Skin epidermis (tissue), 12 donors: ENCODE results near the gene AWAT2.

Experiments
- H3K27ac ChIP-seq, 21 experiments: fragments of 200-600 bp; sonication (generic) in 11 of 21; one replicate each; pipeline ENCODE4 v1.5.0; 2020; ENCODE audit warnings: mild to moderate bottlenecking in 3 of 21, inconsistent platforms in 2 of 21, moderate library complexity in 2 of 21
- H3K4me3 ChIP-seq, 7 experiments: fragments of 200-600 bp; sonication (generic) in 2 of 7; one replicate each; pipeline ENCODE4 v1.5.0; 2020; ENCODE audit warnings: inconsistent platforms in 2 of 7, mild to moderate bottlenecking in 2 of 7, moderate library complexity in 1 of 7

AWAT2 gene

DNA sequence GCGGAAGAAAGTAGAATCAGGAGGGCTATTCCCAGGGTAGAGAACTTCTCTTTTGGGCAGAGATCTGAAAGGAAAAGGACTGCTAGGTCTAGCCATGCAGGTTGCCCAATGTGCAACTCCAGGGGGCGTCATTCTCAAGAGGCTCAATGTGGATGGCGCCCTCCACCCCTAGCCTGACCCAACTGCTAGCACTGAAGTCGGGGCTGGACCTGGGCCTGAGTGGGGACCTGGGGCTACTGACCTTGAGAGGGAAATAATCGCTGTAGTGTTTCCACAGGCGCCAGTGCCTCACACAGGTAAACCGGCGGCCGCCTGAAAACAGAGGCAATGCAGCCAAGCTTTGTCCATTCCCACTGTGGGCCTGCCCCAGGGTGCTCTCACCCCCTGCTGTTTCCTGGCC, 6.1 kb downstream of the AWAT2 start:
- Histone ChIP-seq H3K27ac (no peak overlapping the region), H3K4me3 (no peak overlapping the region)

DNA sequence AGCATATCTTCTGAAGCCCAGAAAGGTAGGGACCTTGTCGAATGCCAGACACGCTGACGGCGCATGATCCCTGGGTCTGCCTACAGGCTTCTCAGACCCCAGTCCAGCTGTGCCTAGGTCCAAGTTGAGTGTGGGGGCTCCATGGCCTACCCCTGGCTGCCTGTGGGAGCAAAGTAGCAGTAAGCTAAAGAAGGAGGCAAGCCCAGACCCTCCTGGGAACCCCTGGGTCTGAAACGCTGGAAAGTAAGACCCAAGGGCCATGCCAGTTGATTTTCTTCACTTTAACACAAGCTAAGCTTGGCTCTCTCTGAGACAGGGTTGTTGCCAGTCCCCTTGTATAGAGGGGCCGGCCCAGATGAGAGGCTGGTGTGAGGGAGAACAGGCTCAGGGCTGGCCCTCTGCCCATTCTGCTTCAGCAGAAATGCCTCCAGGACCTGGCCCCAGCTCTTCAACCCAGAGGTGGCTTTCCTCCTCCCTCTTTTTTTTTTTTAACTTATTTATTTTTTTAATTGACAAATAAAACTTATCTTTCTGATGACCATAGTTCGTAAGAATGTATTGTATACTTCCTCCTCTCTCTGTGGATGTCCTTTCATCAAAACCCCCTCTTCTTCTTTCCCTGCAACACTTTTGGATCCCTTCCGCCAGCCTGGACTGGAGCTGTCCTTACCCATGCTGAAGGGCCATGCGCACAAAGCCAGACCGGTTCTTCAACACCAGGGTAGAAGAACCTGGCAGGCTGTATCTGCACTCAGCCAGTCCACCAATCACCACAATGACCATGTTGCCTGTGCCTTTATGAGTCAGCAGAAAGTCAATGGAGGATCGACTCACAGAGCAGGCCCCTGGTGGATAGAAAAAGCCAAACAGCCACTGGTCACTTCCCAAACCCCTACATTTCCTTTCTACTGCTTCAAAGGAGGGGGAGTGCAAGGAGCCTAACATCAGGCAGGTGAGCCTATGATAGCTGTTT, 7.1 kb downstream of the AWAT2 start:
- H3K4me3 ChIP-seq = no peak overlapping the region
- no peak overlapping the region for H3K27ac ChIP-seq

DNA sequence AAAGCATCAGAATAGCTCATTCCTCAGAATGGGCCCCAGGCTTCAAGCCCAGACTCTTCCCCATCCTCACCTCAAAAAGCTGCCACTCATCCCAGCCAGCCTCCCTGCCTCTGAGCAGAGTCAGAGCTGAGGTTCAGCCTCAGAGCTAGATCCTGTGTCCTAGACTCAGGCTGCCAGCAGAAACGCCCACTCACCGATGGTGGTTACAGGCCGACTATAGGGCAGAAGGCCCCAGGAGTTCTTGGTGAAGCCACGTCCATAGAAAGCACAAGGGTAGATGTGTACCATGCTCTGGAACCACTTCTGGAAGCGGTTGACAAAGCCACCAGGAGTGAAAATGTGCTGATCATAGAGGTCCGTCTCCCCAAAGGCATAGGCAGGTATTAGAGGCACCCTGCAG, 7.7 kb downstream of the AWAT2 start:
- Histone ChIP-seq H3K27ac (no peak overlapping the region), H3K4me3 (no peak overlapping the region)

DNA sequence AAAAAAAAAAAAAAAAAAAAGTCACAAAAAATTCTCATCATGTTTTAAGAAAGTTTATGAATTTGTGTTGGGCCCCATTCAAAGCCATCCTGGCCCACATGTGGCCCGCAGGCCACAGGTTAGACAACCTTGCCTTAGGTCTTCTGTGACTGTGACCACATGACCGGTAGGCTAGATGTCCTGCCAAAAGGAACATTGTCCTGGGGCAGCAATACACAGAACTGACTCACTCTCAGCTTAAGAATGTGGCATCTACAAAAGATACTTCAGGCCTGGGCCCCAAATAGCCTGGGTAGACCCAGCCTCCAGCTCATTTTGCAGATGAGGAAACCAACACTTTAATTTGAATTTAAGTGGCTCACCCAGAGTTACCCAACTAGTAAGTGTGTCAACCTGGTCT, 10.0 kb downstream of the AWAT2 start:
- Histone ChIP-seq H3K27ac (no peak overlapping the region), H3K4me3 (no peak overlapping the region)

- H3K4me3 ChIP-seq = no peak overlapping the region
- no peak overlapping the region for H3K27ac ChIP-seq
Observed at GRCh38 chrX:70038951-70039350, 10.8 kb downstream of the AWAT2 start.

GRCh38 chrX:70038515-70038914, 11.2 kb downstream of the AWAT2 start:
- H3K4me3 ChIP-seq = no peak overlapping the region

GRCh38 chrX:70034646-70035045, 15.1 kb downstream of the AWAT2 start:
- no peak overlapping the region for H3K4me3 ChIP-seq

More at GRCh38 chrX:70038515-70038914, 11.2 kb downstream of the AWAT2 start:
- no peak overlapping the region for H3K27ac ChIP-seq

DNA sequence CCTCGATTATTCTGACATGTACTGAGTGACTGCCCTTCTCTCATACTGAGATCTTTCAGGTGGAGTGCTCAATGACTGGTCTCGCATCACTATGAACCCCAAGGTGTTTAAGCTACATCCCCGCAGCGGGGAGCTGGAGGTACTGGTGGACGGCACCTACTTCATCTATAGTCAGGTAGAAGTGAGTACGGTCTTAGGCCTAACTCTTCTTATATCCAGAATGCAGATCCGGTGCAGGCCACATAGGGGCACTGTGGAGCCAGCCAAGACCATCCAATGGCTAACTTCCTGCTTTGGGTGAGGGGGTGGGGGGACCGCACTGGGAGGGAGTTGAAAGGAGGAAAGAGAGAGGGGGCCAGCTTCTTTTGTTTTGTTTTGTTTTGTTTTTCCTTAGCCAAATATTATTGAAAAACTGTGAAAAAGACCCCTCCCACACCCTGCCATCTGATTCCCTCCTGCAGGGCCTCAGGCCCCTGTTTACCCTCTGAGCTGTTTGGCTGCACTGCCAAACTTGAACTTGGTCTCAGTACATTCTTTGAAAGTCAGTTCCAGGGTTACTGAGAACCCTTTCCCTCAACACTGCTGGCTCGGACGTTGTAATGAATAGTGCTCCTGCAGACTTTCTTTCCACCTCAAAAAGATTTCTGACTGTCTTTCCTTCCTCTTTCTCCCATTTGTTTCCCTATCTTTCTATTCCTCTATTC, 16.2 kb downstream of the AWAT2 start:
- no peak overlapping the region for H3K4me3 ChIP-seq
- H3K27ac ChIP-seq = no peak overlapping the region

More at GRCh38 chrX:70034646-70035045, 15.1 kb downstream of the AWAT2 start:
- H3K27ac ChIP-seq = no peak overlapping the region

GRCh38 chrX:70032792-70033191, 16.9 kb downstream of the AWAT2 start:
- Histone ChIP-seq H3K4me3 (no peak overlapping the region), H3K27ac (no peak overlapping the region)

DNA sequence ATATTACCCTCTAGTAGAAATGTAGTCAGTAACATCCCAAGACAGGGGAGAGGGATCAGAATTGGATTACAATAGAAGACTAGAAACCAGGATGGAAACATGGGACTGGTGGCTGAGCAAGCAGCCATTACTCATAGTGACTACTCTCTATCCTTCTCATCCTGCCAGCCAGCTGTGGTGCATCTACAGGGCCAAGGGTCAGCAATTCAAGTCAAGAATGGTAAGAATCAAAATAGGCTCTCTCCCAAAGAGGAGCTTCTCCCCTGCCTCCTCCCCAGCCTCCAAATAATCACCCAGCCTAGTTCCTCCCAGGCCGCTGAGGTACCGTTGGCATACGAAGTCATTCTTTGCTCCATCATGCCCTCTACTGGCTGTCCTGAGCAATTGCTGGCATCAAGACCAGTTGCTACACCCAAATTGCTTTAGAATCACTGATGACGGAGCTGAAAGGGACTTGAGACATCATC, 19.4 kb downstream of the AWAT2 start:
- H3K4me3 ChIP-seq = no peak overlapping the region
- no peak overlapping the region for H3K27ac ChIP-seq

DNA sequence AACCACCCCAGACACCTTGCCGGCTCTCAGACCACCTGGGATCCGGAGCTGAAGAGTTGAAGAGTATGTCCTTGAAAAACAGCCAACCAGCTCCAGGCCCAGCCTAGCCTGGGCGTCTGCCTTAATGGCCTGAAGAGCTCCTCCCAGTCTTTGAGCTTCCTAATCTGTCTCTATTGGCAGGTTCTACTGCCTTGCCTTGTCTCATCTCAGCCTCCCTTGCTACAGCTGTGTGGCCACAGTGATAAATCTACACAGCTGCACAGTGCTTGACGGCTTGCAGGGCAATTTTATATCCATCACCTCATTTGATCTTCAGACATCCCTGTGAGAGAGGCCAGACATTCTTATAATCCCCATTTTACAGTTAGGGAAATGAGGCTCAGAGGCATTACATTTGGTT, 19.9 kb downstream of the AWAT2 start:
- no peak overlapping the region for H3K4me3 ChIP-seq
- H3K27ac ChIP-seq = no peak overlapping the region

DNA sequence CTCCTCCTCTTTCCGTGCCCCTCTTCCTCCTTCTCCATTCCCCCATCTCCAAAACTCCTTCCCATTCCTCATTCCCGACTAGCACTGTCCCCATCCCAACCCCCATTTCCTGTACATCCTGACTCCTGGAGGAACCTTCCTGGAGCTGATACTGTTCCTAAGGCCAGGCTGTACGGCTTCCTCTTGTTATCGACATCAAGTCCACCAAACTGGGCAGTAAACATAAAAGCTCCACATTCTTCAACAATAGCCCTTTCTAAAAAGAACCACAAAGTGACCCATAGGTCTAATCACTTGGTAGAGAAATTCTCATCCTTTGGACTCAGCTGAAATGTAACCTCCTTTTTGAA, 22.9 kb downstream of the AWAT2 start:
- H3K27ac ChIP-seq = no peak overlapping the region
- H3K4me3 ChIP-seq = no peak overlapping the region

GRCh38 chrX:70026112-70026850, 23.5 kb downstream of the AWAT2 start:
- Histone ChIP-seq H3K4me3 (no peak overlapping the region), H3K27ac (no peak overlapping the region)

GRCh38 chrX:70025464-70025863, 24.3 kb downstream of the AWAT2 start:
- no peak overlapping the region for H3K27ac ChIP-seq
- no peak overlapping the region for H3K4me3 ChIP-seq

- H3K4me3 ChIP-seq = no peak overlapping the region
- H3K27ac ChIP-seq = no peak overlapping the region
Observed at GRCh38 chrX:70022616-70023015, 27.1 kb downstream of the AWAT2 start.

DNA sequence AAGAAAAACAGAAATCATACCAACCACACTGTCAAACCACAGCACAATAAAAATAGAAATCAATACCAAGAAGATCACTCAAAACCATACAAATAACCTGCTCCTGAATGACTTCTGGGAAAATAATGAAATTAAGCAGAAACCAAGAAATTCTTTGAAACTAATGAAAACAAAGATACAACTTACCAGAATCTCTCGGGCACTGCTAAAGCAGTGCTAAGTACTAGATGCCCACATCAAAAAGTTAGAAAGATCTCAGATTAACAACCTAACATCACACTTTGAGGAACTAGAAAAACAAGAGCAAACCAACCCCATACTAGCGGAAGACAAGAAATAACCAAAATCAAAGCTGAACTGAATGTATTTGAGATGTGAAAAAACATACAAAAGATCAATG, 33.2 kb downstream of the AWAT2 start:
- H3K4me3 ChIP-seq = no peak overlapping the region
- no peak overlapping the region for H3K27ac ChIP-seq

GRCh38 chrX:70013466-70014381, 36.0 kb downstream of the AWAT2 start:
- Histone ChIP-seq H3K4me3 (no peak overlapping the region), H3K27ac (no peak overlapping the region)

DNA sequence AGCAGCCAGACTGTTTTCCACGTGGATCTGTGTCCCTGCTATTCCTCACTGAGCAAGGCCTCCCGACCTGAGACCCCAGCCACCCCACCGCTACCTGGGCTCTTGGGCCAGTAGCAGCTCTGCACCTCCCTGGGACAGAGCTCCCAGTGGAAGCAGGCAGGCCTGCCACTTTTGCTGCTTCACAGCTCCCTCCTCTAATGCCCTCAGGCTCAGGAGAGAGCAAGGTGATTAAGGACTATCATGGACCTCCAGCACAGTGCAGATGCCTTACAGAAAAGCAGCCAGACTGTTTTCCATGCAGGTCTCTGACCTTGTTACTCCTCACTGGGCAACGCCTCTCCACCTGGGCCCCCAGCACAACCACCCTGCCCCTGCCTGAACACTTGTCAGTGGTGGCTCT, 37.0 kb downstream of the AWAT2 start:
- Histone ChIP-seq H3K4me3 (no peak overlapping the region), H3K27ac (no peak overlapping the region)

- no peak overlapping the region for H3K4me3 ChIP-seq
- no peak overlapping the region for H3K27ac ChIP-seq
Observed at GRCh38 chrX:70009970-70010369, 39.8 kb downstream of the AWAT2 start.
